CD4-positive, alpha-beta T cell (primary cell): ENCODE measurements around the gene ZNF319. TPM values are rescaled to one million over a fixed set of nuclear protein-coding genes. Genes with fewer than 3 reads are reported as not detected.

Experiments used
- ATAC-seq: fragments of 200-7000 bp; cut with Tn5 transposase; one replicate; pipeline ENCODE4 v1.10.0; 2022; ENCODE audit warnings: mild to moderate bottlenecking; ENCODE audit not compliant: poor library complexity
- CTCF ChIA-PET: fragments of 350-600 bp; sonication (Branson Sonifier 250); formaldehyde crosslinking; loops from one replicate; lab custom pipeline; 2021; ENCODE audit warnings: antibody characterized with exemption, inconsistent platforms; lab: Charles Lee
- POLR2A ChIA-PET: fragments of 350-600 bp; sonication (Branson Sonifier 250); formaldehyde crosslinking; loops from one replicate; lab custom pipeline; 2021; ENCODE audit warnings: antibody characterized with exemption, inconsistent platforms; lab: Charles Lee
- DNase-seq, 14 experiments: peaks; one replicate each; pipeline ENCODE4 v3.0.0-alpha.2; 2013 to 2020; ENCODE audit warnings: mixed read lengths in 2 of 14
- H3K27ac ChIP-seq, 2 donors: one replicate each; pipeline versions ENCODE4 v1.5.1 to v1.7.0; 2013; ENCODE audit warnings: low read length in 2 of 2, low read depth in 1 of 2, mild to moderate bottlenecking in 1 of 2
- H3K27me3 ChIP-seq, 2 experiments: 1 replicate in 1 of 2; 2 replicates in 1 of 2; pipeline versions ENCODE4 v1.6.1 to v1.7.0; 2013; ENCODE audit warnings: low read length in 2 of 2, control low read depth in 1 of 2, mild to moderate bottlenecking in 1 of 2, moderate library complexity in 1 of 2; ENCODE audit not compliant: insufficient read depth in 2 of 2, control insufficient read depth in 1 of 2
- H3K36me3 ChIP-seq: one replicate; pipeline ENCODE4 v1.6.1; 2013; ENCODE audit warnings: low read length, control low read depth; ENCODE audit not compliant: insufficient read depth
- H3K4me1 ChIP-seq: one replicate; pipeline ENCODE4 v1.6.1; 2013; ENCODE audit warnings: low read length, control low read depth; ENCODE audit not compliant: insufficient read depth
- H3K4me3 ChIP-seq: one replicate; pipeline ENCODE4 v1.5.1; 2013; ENCODE audit warnings: mild to moderate bottlenecking, low read length, moderate library complexity
- H3K9me3 ChIP-seq, 2 experiments: 1 replicate in 1 of 2; 2 replicates in 1 of 2; pipeline versions ENCODE4 v1.6.1 to v1.7.0; 2013; ENCODE audit warnings: low read length in 2 of 2, mild to moderate bottlenecking in 2 of 2, control low read depth in 1 of 2, moderate library complexity in 1 of 2; ENCODE audit not compliant: control insufficient read depth in 1 of 2, insufficient read depth in 1 of 2
- H3K27ac Mint-ChIP-seq: one replicate; pipeline ENCODE4 v1.8.0; 2020; ENCODE audit warnings: mixed read lengths
- H3K27me3 Mint-ChIP-seq: one replicate; pipeline ENCODE4 v1.8.0; 2021; ENCODE audit warnings: mixed read lengths
- H3K36me3 Mint-ChIP-seq: one replicate; pipeline ENCODE4 v1.8.0; 2021; ENCODE audit warnings: low read depth, mixed read lengths
- H3K4me1 Mint-ChIP-seq: one replicate; pipeline ENCODE4 v1.8.0; 2021; ENCODE audit warnings: low read depth, mixed read lengths
- H3K4me3 Mint-ChIP-seq: one replicate; pipeline ENCODE4 v1.8.0; 2020; ENCODE audit warnings: mild to moderate bottlenecking, mixed read lengths
- H3K9me3 Mint-ChIP-seq: one replicate; pipeline ENCODE4 v1.8.0; 2020; ENCODE audit warnings: mixed read lengths
- CTCF ChIP-seq: fragments of 200-600 bp; IDR thresholded peaks from one replicate; pipeline ENCODE4 v1.8.0; 2022; ENCODE audit warnings: antibody characterized with exemption, mild to moderate bottlenecking
- intact Hi-C, 2 experiments: fragments of 100-400 bp; cut with DNase I in 1 of 2; cut with micrococcal nuclease in 1 of 2; formaldehyde crosslinking; loops; one replicate each; pipeline versions ENCODE4 v1.15.1 to v1.9.0; 2023 to 2025; cut with DNase I, micrococcal nuclease
- total RNA-seq, 174 experiments: library from RNA in 2 of 174; stranded (reverse) in 2 of 174; gene quantifications; one replicate each; pipeline ENCODE4 v1.2.3 and lab custom pipeline; 2021 to 2026

The ZNF319 gene
- total RNA-seq, 2 experiments from 2014 or later = 11.4 to 12.9 TPM

DNA sequence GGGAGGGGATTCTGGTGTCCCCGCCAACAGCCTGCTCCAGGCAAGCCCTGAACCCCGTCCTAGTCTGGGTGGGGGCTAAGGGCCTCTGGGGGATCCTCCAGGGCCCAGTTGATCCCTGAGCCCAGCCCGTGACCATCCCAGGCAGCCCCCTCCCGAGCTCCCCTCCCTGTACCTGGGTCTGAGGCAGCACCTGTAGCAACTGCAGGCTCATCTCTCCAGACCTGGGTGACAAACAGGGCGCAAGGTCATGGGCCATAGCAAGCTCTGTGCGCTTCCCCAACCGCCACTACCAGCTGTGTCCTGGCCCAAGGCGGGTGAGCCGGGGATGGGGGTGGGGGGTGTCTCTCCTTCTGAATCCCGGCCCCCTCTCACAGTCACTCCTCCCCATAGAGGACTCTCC is 40.2 kb downstream of the ZNF319 start:
- no peak for DNase-seq
- ChIA-PET CTCF (no interaction called here), POLR2A (no interaction called here)
- TF ChIP-seq CTCF = no peak
- Mint-ChIP-seq H3K27ac (no peak overlapping the region), H3K27me3 (no peaks in the 10 kb centered on the region), H3K9me3 (no peaks in the 10 kb centered on the region), H3K4me1 (no peaks in the 10 kb centered on the region), H3K36me3 (no peaks in the 10 kb centered on the region), H3K4me3 (no peak overlapping the region)
- H3K4me1 ChIP-seq = no peaks in the 10 kb centered on the region
- intact Hi-C loops = no loop called here
- no peak for ATAC-seq
- H3K4me3 ChIP-seq = no peak overlapping the region
- no peaks in the 10 kb centered on the region for H3K36me3 ChIP-seq
- H3K27ac ChIP-seq = no peak overlapping the region
- no peaks in the 10 kb centered on the region for H3K9me3 ChIP-seq
- no peaks in the 10 kb centered on the region for H3K27me3 ChIP-seq

- no peaks in the 10 kb centered on the region for H3K9me3 ChIP-seq
- no peaks in the 10 kb centered on the region for H3K27me3 Mint-ChIP-seq
- H3K4me1 ChIP-seq = no peaks in the 10 kb centered on the region
- H3K27ac ChIP-seq = no peak overlapping the region
- ATAC-seq (no peak), DNase-seq (no peak)
- CTCF ChIA-PET = no interaction called here
- POLR2A ChIA-PET = no interaction called here
- H3K27ac Mint-ChIP-seq = no peak overlapping the region
- H3K4me3 ChIP-seq = no peak overlapping the region
- no peak overlapping the region for H3K4me3 Mint-ChIP-seq
- intact Hi-C loops = no loop called here
- no peaks in the 10 kb centered on the region for H3K36me3 Mint-ChIP-seq
- no peaks in the 10 kb centered on the region for H3K9me3 Mint-ChIP-seq
- TF ChIP-seq CTCF = no peak
- H3K36me3 ChIP-seq = no peaks in the 10 kb centered on the region
- H3K27me3 ChIP-seq = no peaks in the 10 kb centered on the region
- no peaks in the 10 kb centered on the region for H3K4me1 Mint-ChIP-seq
Observed at GRCh38 chr16:57959804-57960203, 40.7 kb downstream of the ZNF319 start.

DNA sequence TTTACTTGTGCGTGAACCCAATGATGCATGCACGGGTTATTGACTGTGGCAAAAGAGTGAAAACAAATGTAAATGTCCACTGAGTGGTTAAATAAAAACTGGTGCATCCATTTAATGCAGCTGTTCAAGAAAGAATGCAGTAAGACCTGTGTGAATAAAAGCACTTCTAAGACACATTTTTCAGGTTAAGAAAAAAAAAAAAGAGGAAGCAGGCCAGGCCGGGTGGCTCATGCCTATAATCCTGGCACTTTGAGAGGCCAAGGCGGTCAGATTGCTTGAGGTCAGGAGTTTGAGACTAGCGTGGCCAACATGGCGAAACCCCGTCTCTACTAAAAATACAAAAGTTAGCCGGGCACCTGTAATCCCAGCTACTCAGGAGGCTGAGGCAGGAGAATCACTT is 41.4 kb downstream of the ZNF319 start:
- Histone ChIP-seq H3K36me3 (no peaks in the 10 kb centered on the region), H3K4me1 (no peaks in the 10 kb centered on the region), H3K27me3 (no peaks in the 10 kb centered on the region), H3K27ac (no peak overlapping the region), H3K4me3 (no peak overlapping the region), H3K9me3 (no peaks in the 10 kb centered on the region)
- ChIA-PET POLR2A (no interaction called here), CTCF (no interaction called here)
- TF ChIP-seq CTCF = no peak
- Mint-ChIP-seq H3K27ac (no peak overlapping the region), H3K4me1 (no peaks in the 10 kb centered on the region), H3K27me3 (no peaks in the 10 kb centered on the region), H3K9me3 (no peaks in the 10 kb centered on the region), H3K36me3 (no peaks in the 10 kb centered on the region), H3K4me3 (no peak overlapping the region)
- no peak for ATAC-seq
- no peak for DNase-seq
- intact Hi-C loops = no loop called here
